PC-3 (cell line): ENCODE measurements around the gene CSNK1G2. TPM values are rescaled to one million over a fixed set of nuclear protein-coding genes. Genes with fewer than 3 reads are reported as not detected.

Experiments used
- ATAC-seq: fragments of 200-7000 bp; cut with Tn5 transposase; 2 replicates; pipeline ENCODE4 v1.9.1; 2020; ENCODE audit warnings: mild to moderate bottlenecking, moderate library complexity
- BruUV-seq: library from RNA; stranded (reverse); fragments of 400-500 nt; replicated peaks from 2 replicates; lab custom pipeline; 2021; lab: Mats Ljungman, UMichigan
- CTCF ChIA-PET: fragments of 300-600 bp; sonication (Branson Sonifier 250); formaldehyde crosslinking; loops from one replicate; lab custom pipeline; 2022; ENCODE audit warnings: antibody characterized with exemption; lab: Charles Lee
- POLR2A ChIA-PET: fragments of 300-600 bp; sonication (Branson Sonifier 250); formaldehyde crosslinking; loops from one replicate; lab custom pipeline; 2022; ENCODE audit warnings: antibody characterized with exemption; ENCODE audit not compliant: unreplicated experiment; lab: Charles Lee
- DNase-seq: peaks from one replicate; pipeline ENCODE4 v3.0.0-alpha.2; 2015
- H2AFZ ChIP-seq: fragments of 300-600 bp; sonication (generic); 2 replicates; pipeline ENCODE4 v1.6.0; 2016; ENCODE audit warnings: antibody characterized with exemption, low read length
- H3F3A ChIP-seq: fragments of 300-600 bp; sonication (generic); one replicate; pipeline ENCODE4 v1.6.0; 2017; ENCODE audit warnings: antibody characterized with exemption, low read length, control low read depth, mild to moderate bottlenecking; ENCODE audit not compliant: unreplicated experiment
- H3K27ac ChIP-seq: fragments of 300-600 bp; sonication (generic); 2 replicates; pipeline ENCODE4 v1.5.1; 2016; ENCODE audit warnings: mild to moderate bottlenecking, low read length
- H3K27me3 ChIP-seq: fragments of 300-600 bp; sonication (generic); 2 replicates; pipeline ENCODE4 v1.6.1; 2016; ENCODE audit warnings: low read length, mixed read lengths
- H3K36me3 ChIP-seq: fragments of 300-600 bp; sonication (generic); 2 replicates; pipeline ENCODE4 v1.6.1; 2016; ENCODE audit warnings: low read depth, mixed run types, low read length, mixed read lengths
- H3K4me1 ChIP-seq: fragments of 300-600 bp; sonication (generic); 2 replicates; pipeline ENCODE4 v1.5.1; 2016; ENCODE audit warnings: low read length; ENCODE audit not compliant: insufficient read depth
- H3K4me2 ChIP-seq: fragments of 300-600 bp; sonication (generic); 2 replicates; pipeline ENCODE4 v1.6.0; 2016; ENCODE audit warnings: low read length
- H3K4me3 ChIP-seq: fragments of 300-600 bp; sonication (generic); 2 replicates; pipeline ENCODE4 v1.5.1; 2016; ENCODE audit warnings: mild to moderate bottlenecking, low read length, mixed read lengths
- H3K79me2 ChIP-seq: fragments of 300-600 bp; sonication (generic); 2 replicates; pipeline ENCODE4 v1.6.1; 2017; ENCODE audit warnings: low read length, mixed read lengths
- H3K9ac ChIP-seq: fragments of 300-600 bp; sonication (generic); 2 replicates; pipeline ENCODE4 v1.6.0; 2016; ENCODE audit warnings: mild to moderate bottlenecking, low read length
- H3K9me2 ChIP-seq: fragments of 300-600 bp; sonication (generic); replicated peaks from 2 replicates; pipeline ENCODE4 v1.6.1; 2016; ENCODE audit warnings: mixed run types, low read length, mixed read lengths
- H3K9me3 ChIP-seq: fragments of 300-600 bp; sonication (generic); 2 replicates; pipeline ENCODE4 v1.6.1; 2016; ENCODE audit warnings: low read length, mixed read lengths
- H4K20me1 ChIP-seq: fragments of 300-600 bp; sonication (generic); 2 replicates; pipeline ENCODE4 v1.6.1; 2016; ENCODE audit warnings: low read length, mixed read lengths
- EZH2 ChIP-seq: fragments of 300-600 bp; sonication (generic); IDR thresholded peaks from one replicate; pipeline ENCODE4 v1.6.1; 2017; ENCODE audit warnings: antibody characterized with exemption, mild to moderate bottlenecking, low read length; ENCODE audit not compliant: unreplicated experiment
- EZH2phosphoT487 ChIP-seq: fragments of 300-600 bp; sonication (generic); IDR thresholded peaks from 2 replicates; pipeline ENCODE4 v1.6.1; 2018; ENCODE audit warnings: mild to moderate bottlenecking, antibody characterized with exemption, low read length, borderline replicate concordance
- intact Hi-C: fragments of 100-400 bp; cut with micrococcal nuclease; formaldehyde crosslinking; loops from 2 replicates; pipeline ENCODE4 v1.9.0; 2023
- total RNA-seq: library from RNA; depleted of rRNA; stranded (reverse); fragments of >200 nt; gene quantifications from 2 replicates; pipeline ENCODE4 v1.2.3, GENCODE V29; 2014
- TF ChIP-seq, protein P1 (sequence below): fragments of 300-600 bp; sonication (generic); conservative IDR thresholded peaks from 2 replicates; pipeline ENCODE4 v1.5.1; 2017; ENCODE audit warnings: antibody characterized with exemption, low read depth, mild to moderate bottlenecking, low read length

CSNK1G2 gene
- total RNA-seq, 1 experiment from 2014 or later: 83.6 TPM

DNA sequence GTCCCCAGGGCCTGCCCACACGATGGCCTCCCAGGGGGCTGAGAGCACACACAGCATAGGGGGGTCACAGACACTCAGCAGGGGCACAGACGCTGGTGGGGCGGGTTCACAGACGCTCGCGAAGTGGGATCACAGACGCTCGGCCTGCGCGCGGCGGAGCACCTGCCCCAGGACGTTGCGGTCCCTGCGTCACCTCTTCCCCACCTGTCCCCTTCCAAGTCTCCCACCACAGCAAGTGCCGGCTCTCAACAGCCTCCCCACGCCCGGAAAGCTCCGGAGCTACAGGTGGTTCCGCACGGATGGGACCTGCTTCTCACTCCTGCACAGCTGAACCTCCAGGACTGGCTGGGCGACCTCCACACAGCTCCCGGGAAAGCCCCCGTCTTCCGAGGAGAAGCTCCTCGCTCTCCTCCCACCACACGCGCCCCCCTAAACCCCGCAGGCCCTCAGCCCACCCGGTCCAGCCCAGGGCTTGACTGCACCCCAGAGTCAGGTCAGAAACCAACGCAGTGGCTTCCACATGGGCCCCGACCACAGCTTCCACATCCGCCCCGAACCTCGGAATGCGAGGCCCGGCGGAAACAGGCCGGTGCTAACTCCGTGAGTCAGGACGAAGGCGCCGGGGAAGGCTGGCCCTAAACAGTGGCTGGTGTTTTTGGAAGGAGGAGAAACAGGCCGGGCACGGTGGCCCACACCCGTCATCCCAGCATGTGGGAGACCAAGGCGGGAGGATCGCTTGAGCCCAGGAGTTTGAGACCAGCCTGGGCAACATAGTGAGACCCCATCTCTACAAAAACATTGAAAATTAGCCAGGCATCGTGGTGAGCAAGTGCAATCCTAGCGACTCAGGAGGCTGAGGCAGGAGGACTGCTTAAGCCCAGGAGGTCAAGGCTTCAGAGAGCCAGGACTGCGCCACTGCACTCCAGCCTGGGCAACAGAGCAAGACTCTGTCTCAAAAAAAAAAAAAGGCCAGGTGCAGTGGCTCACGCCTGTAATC lies 58.0 kb downstream of the CSNK1G2 start:
- no peak overlapping the region for H3K9ac ChIP-seq
- H3K4me1 ChIP-seq: no peaks in the 10 kb centered on the region
- no peaks in the 10 kb centered on the region for H3K79me2 ChIP-seq
- H2AFZ ChIP-seq: no peak overlapping the region
- TF ChIP-seq EZH2: no peak
- no peak for TF ChIP-seq EZH2phosphoT487
- TF ChIP-seq, protein P1, sequence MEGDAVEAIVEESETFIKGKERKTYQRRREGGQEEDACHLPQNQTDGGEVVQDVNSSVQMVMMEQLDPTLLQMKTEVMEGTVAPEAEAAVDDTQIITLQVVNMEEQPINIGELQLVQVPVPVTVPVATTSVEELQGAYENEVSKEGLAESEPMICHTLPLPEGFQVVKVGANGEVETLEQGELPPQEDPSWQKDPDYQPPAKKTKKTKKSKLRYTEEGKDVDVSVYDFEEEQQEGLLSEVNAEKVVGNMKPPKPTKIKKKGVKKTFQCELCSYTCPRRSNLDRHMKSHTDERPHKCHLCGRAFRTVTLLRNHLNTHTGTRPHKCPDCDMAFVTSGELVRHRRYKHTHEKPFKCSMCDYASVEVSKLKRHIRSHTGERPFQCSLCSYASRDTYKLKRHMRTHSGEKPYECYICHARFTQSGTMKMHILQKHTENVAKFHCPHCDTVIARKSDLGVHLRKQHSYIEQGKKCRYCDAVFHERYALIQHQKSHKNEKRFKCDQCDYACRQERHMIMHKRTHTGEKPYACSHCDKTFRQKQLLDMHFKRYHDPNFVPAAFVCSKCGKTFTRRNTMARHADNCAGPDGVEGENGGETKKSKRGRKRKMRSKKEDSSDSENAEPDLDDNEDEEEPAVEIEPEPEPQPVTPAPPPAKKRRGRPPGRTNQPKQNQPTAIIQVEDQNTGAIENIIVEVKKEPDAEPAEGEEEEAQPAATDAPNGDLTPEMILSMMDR: no peak
- H3K9me3 ChIP-seq: no peaks in the 10 kb centered on the region
- H3K27ac ChIP-seq: no peak overlapping the region
- CTCF ChIA-PET: no interaction called here
- DNase-seq: no peak
- no peaks in the 10 kb centered on the region for H3K9me2 ChIP-seq
- no peak overlapping the region for H3K4me3 ChIP-seq
- H3K4me2 ChIP-seq: no peak overlapping the region
- no peaks in the 10 kb centered on the region for H4K20me1 ChIP-seq
- H3K27me3 ChIP-seq: no peaks in the 10 kb centered on the region
- H3K36me3 ChIP-seq: peaks cover 5% of the 10 kb centered on the region
- no TSS peak for BruUV-seq
- POLR2A ChIA-PET: no interaction called here
- no peak for ATAC-seq
- no peaks in the 10 kb centered on the region for H3F3A ChIP-seq
- intact Hi-C loops: no loop called here

DNA sequence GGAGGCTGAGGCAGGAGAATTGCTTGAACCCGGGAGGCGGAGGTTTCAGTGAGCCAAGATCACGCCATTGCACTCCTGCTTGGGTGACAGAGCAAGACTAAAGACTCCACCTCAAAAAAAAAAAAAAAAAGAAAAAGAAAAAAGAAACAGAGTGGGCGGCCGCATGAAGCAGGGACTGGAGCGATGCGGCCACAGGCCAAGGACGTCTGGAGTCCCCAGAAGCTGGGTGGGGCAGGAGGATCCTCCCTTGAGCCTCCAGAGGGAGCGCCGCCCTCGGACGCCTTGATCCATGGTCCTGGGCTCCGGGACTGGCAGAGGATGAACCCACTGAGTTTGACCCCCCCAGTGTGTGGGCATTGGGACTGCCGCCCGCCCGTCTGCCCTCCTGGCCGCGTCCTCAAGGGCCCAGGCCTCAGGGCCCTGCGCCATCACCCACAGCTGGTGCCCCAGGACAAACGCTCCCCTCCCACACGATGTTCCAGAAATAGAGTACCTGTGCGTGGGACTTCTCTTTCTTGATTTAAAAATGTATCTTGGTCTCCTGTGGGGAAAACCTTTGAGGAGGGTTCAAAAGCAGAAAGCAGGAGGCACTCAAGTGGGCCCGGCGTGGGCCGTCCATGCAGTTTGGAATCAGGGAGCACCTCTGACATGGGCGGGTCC lies 59.0 kb downstream of the CSNK1G2 start:
- H4K20me1 ChIP-seq: no peaks in the 10 kb centered on the region
- TF ChIP-seq, protein P1: no peak
- TF ChIP-seq EZH2 (no peak), EZH2phosphoT487 (no peak)

More for the DNA sequence above, 59.0 kb downstream of the CSNK1G2 start:
- H3K27ac ChIP-seq: no peak overlapping the region
- no peaks in the 10 kb centered on the region for H3K4me1 ChIP-seq
- no peaks in the 10 kb centered on the region for H3K27me3 ChIP-seq
- H3K4me3 ChIP-seq: no peak overlapping the region
- no peak overlapping the region for H3K9ac ChIP-seq
- DNase-seq (no peak), ATAC-seq (no peak)
- POLR2A ChIA-PET: no interaction called here
- no TSS peak for BruUV-seq
- no peaks in the 10 kb centered on the region for H3K79me2 ChIP-seq
- H3K9me2 ChIP-seq: no peaks in the 10 kb centered on the region
- H3K4me2 ChIP-seq: no peak overlapping the region
- no peaks in the 10 kb centered on the region for H3K9me3 ChIP-seq
- H2AFZ ChIP-seq: no peak overlapping the region
- CTCF ChIA-PET: no interaction called here
- H3K36me3 ChIP-seq: peaks cover 5% of the 10 kb centered on the region
- intact Hi-C loops: no loop called here
- no peaks in the 10 kb centered on the region for H3F3A ChIP-seq
